HG03045 (cell line): ENCODE data around the gene PRIMA1.

Experiments
- ATAC-seq: cut with Tn5 transposase; IDR thresholded peaks from one replicate; pipeline ENCODE4 v1.9.1; 2021; ENCODE audit warnings: mild to moderate bottlenecking, moderate library complexity; ENCODE audit not compliant: unreplicated experiment

The PRIMA1 gene

DNA sequence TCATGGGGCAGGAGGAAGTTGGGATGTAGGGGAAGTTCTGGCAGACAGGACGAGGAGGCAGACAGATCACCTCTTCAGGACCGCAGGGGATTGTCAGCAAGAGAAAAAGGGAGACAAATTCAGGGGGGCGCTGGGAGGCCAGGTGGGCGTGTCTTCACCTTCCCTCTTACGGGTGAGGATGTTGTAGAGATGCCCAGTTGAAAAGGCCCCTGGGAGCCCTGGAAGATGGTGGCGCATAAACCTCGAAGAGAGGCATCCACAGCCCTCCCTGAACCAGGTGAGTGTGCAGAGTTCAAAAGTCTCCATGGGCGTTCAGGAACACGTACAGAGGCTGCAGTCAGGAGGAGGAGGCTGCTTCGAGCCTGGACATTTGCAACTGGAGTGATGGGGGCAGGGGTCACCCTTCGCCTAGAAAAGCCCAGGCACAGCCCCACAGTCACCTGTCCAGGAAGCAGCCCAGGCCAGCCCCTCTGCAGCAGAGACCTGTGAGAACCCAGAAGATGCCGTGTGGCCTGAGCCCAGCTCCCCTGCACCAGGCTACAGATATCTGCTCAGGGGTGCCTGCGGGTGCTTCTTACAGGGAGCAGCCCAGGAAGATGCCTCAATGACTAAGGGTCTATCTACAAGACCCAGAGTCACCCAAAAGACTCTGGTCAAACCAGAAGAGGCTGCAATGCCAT, 74.4 kb downstream of the PRIMA1 start:
- no peak for ATAC-seq

DNA sequence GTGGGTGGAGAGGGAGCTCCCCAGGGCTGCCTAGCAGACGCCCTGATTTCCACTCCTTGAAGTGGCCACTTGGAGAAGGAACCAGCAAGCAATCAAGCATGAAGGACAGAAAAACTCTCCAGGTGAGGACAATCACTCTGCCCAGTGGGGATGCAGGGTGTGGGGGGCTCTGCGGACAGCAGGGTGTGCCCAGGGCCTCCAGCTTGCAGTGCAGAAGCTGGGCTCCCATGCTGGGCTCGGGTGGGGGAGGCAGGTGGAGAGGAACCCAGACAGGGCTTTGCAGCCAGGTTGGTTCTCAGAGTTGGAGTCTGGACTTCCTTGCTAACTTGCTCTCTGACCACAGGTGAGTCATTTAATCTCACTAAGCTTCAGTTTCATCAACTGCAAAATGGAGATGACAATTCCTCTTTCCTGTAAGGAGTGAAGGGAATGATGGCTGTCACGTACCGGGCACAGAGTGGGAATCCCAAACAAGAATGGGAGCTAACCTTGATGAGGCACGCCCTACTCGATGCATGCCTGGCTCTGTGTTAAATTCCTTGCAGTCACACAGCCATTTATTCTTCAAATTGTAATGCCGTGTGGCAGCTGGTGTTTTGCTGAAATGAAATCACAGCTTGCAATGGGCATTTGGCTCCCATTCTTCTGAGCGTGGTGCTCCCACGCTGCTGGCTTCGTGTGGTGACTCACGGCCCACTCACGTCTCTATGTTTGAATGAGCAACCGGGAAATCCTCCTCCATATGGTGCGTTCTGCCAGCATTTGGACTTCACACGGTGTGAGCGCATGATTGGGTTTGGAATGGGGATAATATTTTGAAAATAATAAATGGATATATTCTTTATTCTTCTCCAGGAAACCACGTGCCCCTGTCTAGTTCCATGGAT, 75.2 kb downstream of the PRIMA1 start:
- ATAC-seq, result no peak

DNA sequence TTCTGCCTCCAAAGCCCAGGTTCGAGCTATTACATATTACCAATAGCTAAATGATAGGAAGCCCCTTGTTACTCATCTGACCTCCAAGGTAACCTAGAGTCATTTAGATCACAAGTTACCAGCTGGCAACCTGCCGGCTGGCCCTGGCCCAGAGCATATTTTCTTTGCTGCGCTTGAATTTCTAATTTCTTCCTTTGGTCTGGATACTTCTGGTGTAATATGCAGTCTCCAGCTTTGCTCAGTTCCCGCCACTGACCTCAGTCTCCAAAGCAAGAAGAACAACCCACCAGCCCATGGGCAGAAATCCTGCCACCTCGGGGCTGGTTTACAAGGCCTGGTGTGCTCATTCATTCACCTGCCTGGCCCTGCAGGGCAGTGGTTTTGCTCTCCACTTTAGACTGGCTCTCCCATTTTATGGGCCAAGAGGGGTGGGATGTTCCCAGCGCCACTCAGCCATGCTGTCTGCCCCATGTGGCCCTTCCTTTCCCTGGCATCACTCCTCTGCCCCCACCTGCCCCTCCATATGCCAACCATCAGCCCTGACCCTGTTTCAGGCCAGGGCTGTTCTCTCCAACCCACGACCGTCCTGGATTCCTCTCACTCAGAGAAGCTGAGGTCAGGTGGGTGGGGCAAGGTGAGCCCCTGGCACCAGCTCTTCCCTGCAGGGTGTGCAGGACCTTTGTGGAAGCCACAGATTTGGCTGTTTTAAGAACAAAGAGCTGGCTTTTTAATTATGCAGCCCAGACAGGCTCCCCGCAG, 76.0 kb downstream of the PRIMA1 start:
- ATAC-seq, result no peak

DNA sequence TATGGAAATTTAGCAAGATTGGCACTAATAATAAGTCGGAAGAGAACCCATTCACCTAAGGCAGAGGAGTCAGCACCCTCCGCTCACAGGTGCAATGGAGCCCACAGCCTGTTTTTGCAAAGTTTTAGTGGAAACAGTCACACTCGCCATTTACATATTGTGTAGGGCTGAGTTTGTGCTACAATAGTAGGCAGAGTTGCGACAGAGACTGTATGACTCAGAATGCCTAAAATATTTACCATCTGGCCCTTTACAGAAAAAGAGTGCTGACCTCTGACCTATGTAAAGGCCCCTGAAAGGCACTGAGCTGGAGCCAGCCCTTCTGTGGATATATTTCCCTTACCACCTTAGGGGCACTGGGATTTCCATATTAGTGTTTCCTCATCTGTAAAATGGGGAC, 79.0 kb downstream of the PRIMA1 start:
- ATAC-seq, result no peak

DNA sequence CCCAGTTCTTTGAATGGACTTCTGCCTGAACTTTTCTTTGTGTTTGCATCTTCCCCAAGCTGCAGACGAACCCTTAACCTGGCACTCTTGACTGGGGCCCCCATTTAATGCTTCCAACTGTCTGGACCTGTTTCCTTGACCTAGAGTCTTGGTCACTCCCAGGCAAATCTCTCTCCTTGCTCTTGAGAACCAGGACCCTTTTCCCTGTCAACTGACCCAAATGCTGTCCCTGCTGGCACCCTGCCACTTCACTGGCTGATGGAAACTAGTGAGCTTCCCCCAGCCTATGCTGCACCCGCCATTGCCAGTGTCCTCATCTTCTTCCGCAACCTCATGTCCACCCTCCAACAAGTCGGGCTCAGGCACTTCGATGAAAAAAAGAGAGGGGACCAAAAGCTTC, 79.5 kb downstream of the PRIMA1 start:
- no peak for ATAC-seq

DNA sequence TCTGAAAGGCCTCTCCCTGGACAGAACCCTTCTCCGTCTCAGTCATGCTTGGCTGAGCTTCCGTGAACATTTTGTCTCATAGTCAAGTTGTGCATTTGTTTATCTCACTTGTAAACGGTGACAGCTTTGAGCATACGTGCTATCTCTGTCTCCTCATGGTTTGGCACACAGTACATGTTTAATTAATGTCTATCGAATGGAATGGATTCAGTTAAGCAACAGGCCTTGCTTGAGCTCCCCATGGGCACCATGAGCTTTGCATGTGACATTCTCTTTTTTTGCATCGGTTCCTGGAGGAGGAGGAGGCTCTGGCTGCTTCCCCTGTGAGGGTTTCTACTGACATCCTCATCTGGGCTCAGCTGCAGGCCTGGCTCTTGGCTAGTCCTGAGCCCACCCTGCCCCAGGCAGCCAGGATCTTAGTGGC, 80.0 kb downstream of the PRIMA1 start:
- no peak for ATAC-seq

DNA sequence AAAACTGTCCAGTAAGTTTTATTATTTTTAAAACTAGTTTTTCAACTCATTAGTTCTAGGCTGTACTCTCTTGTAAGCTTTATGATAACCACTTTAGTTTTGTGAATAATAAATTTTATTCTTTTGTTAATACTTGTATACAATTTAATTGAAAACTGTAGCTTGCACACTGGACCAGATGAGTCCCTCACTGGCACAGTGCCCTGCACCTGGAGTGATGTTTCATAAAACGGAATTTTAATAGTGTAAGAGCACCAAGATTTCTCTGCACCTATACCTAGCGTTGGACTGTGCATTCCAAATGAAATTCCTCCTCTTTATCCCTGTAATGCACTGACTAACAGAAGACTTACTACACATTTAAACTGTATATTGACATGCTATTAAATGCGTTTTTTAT, 80.8 kb downstream of the PRIMA1 start:
- ATAC-seq, result no peak

DNA sequence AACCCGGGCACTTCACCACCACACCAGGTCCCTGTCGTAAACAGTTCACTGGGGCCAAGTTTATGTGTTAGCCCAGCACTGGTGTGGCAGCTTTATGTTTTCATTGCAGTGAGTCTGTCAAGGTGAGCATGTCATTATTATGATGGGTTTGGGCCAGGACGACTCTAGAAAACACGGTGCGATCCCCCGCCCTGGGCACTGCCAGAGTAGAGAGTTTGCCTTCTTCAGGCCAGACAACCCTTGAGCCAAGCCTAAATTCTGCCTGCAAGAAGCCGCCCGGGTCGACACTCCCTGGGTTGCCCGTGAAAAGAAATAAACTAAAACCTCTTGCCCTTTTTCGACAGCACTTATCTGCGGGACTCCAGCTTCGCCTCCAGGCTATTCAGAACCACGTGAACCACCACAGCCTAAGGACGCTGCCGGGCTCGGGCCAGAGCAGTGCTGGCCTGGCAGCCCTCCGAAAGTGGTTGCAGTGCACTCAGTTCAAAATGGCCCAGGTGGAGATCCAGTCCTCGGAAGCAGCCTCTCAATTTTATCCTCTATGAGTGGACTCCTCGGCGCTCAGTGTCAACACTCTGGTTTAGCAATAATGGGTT, 81.8 kb downstream of the PRIMA1 start:
- ATAC-seq, result no peak

DNA sequence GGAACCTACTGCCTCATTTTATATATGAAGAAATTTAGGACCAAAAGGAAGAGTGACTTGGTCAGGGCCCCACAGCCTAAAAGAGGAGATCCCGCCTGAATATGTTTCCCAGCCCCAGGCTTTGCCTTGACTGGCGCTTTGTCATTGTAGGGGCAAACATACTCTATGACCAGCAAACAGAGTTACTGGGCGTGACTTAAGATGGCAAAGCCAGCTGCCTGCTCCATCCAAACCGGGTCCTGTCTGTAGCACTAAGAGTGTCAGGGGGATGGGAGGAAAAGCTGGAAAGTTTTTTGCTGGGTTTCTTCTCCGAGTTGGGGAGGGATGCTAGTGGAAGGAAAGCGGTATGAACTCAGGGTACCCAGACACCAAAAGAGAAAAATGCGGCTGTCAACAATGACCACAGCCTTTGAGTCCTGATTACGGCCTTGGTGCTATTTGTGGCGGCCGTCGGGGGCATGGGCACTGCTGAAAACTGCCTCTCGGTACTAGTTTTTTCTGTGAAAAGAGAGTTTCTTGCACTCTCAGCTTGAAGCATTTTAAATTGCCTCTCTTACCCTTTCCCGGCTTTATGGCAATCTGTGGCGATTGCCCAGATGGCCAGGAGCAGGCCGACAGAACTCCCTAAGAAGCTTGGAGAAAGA, 82.7 kb downstream of the PRIMA1 start:
- ATAC-seq, result no peak

DNA sequence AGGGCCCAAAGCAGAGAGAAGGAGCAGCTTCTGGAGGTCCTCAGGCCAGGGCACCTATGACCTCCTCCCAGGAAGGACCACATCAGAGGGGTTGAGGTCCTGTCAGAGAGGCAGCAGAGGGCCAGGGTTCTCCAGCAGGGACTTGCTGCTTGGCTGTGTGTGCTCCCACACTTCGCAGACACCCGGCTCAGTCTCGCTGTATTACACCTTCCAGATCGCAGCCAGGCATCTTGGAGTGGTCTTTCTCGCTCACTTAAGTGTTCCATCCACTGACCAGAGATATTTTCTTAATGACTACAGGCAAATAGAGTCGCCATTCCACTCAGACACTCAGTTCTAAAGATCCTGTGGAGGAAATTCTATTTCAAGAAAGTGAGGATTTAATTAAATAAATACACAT, 84.3 kb downstream of the PRIMA1 start:
- ATAC-seq, result no peak

DNA sequence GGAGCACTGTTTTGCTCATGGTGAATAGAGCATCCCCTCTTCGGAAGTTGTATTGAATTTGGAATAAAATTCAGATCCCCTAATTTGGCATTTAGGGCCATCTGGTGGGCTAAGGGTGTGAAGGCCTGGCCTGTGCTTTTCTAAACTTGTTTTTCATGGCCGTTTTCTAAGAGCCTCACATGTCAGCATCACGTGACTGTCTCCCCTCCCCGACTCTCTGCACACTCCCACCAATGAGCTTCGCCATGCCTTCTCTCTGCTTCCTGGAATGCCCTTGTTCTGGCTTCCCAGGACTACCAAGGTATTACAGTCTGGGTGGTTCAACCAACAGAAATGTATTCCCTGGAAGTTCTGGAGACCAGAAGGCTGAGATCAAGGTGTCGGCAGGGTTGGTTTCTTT, 85.3 kb downstream of the PRIMA1 start:
- no peak for ATAC-seq

DNA sequence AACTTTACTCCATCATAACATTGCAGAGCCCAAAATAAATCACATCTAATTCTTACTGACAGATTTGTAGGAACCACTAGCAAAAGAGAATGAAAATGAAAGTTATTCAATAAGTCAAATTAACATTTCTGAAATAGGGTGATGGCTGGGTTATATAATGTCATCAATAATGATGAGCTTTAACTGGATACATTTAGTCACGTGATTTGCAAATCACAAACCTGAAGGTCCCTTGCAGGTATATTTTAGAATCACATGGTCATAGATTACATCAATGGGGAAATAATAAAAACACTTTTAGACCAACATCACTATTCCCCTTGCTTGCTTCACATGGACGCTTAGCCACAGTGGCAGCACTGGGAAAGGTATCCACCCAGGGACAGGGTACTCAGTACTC, 86.7 kb downstream of the PRIMA1 start:
- ATAC-seq, result no peak

DNA sequence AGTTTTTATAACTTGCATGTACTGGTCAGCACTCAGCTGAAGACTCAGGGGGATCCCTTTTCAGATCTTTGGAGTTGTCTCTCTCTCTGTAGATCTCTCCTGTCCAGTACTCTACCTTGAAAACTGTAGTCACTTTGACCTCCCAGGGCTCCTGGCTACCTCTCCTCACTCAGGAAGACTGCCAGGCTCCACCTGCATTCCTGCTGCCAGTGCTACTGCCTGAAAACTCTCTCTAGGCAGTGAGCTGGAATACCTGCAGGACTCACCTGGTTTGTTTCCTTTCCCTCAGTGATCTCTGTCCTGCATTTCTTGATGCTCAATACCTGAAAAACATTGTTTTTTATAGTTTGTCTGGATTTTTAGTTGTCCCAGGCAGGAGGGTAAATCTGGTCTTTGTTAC, 87.4 kb downstream of the PRIMA1 start:
- no peak for ATAC-seq

DNA sequence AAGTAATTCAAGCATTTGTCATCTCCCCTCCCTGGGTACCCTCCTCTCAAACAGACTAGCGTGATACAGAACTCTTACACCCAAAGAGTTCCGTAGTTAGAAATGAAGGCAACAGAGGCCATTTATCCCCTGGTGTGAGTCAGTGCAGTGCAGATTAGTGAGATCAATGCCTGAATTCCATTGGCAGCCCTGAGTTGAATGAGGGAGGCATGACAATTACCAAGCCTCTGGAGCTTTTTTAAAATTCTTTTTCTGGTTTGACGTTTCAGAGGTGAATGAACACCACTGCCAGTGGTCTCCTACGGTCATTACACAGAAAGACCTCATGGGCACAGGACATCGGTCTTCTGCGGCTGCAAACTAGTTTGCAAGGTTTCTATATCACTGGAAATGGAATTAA, 94.4 kb downstream of the PRIMA1 start:
- no peak for ATAC-seq

DNA sequence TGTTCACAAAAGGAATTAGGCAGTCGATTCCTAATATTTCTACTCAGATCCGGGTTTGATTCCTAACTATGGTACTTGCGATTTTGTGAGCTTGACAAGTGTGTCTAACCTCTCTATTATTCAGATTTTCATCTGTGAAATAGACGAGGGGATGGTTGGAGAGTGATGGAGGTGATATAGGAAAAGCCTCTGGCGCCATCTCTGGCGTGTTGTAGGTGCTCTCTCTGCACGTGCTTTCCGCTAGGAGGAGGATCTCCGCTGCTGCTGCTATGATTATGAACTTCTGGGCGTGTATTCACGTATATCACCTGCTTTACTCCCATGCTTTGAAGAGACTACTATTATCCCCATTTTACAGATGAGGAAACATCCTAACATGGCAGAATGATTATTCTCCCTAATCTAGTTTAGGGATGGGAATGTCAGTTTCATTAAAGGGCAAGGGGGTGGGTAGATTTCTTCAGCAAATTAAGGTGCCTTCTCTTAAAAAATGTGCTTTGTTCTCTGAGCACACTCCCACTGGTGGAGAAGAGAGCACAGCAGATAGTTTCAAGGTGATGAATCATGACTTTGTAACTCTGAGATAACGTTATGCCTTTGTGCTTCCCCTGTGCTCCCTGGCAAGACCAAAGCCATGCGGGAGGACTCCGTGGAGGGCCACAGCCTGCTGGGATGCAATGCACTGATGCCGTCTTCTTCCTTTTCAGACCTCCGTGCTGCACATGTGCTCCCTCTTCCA, 97.1 kb downstream of the PRIMA1 start:
- ATAC-seq, result no peak

DNA sequence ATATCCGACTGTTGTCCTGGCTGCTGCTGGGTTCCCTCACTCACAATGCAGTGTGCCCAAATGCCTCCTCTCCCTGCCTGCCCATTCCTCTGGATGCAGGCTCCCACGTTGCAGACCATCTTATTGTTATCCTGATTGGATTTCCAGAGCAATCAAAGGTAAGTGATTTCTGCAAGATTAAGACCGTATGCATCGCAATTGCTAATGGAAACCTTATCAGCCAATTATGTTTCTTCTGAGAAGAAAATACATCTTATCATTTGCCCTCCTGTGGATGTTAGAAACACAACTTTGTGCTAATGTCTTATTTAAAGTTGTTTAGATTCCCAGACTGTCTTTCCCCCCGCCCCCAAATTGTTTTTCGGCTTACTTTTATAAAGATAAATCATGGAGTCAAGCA, 98.1 kb downstream of the PRIMA1 start:
- no peak for ATAC-seq

DNA sequence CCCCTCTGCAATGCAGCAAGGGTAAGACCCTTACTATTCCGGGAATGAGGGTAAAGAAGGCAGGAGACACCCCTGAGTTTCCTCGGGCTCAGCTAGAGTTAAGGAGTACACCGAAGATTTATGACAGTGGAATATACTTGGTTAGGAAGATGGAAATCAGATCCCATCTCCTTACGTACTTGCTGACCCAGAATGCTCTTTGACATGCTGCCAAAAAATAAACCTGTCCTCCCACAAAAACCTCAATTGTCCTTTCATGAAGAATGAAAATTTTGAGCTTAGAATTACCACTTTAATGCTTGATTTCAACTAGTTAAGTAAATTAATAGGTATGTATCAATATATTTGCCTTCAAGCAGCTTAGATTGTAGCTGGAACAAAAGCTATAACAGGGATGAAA, 99.5 kb downstream of the PRIMA1 start:
- no peak for ATAC-seq

DNA sequence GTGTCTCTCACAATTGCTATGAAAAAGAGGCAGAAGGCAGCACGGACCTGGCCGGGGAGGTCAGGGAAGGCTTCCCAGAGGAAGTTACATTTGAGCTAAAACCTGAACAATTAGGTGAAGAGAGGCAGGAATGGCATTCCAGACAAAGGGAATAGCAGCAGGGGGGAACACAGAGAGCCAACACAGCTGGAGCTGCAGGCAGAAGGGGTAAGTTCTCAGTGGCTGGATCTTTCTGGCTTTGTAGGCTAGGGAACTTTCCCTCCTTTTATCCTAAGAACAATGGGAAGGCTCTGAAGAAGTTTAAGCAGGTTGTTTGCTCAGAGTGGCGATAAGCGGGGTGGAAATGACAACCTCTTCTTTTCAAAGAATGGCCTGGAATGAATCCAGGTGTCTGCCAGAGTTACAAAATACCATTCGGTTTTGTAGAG, 100.0 kb downstream of the PRIMA1 start:
- no peak for ATAC-seq

DNA sequence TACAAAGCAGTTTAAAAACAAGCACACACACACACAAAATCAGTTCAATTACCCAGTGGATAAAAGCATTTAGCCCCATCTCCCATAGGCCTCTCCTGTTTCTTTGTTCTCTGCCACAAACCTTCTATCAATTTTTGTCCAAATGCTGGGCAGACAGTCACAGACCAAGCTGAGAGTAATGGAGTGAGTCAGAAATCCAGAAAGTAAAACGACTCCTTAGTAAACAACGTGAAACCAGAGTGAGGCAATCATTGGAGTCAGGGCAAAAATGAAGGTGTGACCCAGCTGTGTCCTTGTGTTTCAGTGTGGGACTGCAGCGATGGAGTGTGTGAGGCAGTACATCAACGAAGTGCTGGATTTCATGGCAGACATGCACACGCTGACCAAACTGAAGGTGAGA, 102.0 kb downstream of the PRIMA1 start:
- no peak for ATAC-seq
